ENCODE measurements around the gene ARID1B.

ARID1B gene

GRCh38 chr6:156881687-156882629 lies 104.8 kb downstream of the ARID1B start:
- no peak for DNase-seq

GRCh38 chr6:156883497-156884252 lies 106.5 kb downstream of the ARID1B start:
- peak in 1 of 2 donors; percentile 23 for DNase-seq

GRCh38 chr6:156884306-156884705 lies 107.1 kb downstream of the ARID1B start:
- no peak for DNase-seq

- DNase-seq: no peak
Measured at GRCh38 chr6:156885562-156885961, 108.4 kb downstream of the ARID1B start.

- DNase-seq: no peak
Measured at GRCh38 chr6:156886409-156886808, 109.2 kb downstream of the ARID1B start.

GRCh38 chr6:156887623-156888269 lies 110.6 kb downstream of the ARID1B start:
- DNase-seq: no peak

GRCh38 chr6:156889469-156889868 lies 112.3 kb downstream of the ARID1B start:
- no peak for DNase-seq

GRCh38 chr6:156889986-156890385 lies 112.8 kb downstream of the ARID1B start:
- DNase-seq: no peak

GRCh38 chr6:156890627-156891314 lies 113.6 kb downstream of the ARID1B start:
- no peak for DNase-seq

GRCh38 chr6:156897907-156898531 lies 120.8 kb downstream of the ARID1B start:
- no peak for DNase-seq

- no peak for DNase-seq
Measured at GRCh38 chr6:156899071-156899470, 121.9 kb downstream of the ARID1B start.

- no peak for DNase-seq
Measured at GRCh38 chr6:156899532-156900135, 122.5 kb downstream of the ARID1B start.

- no peak for DNase-seq
Measured at GRCh38 chr6:156900292-156900691, 123.1 kb downstream of the ARID1B start.

- no peak for DNase-seq
Measured at GRCh38 chr6:156901309-156902019, 124.3 kb downstream of the ARID1B start.

- no peak for DNase-seq
Measured at GRCh38 chr6:156902782-156903181, 125.6 kb downstream of the ARID1B start.

- DNase-seq: no peak
Measured at GRCh38 chr6:156904176-156904967, 127.2 kb downstream of the ARID1B start.

GRCh38 chr6:156905801-156906200 lies 128.6 kb downstream of the ARID1B start:
- no peak for DNase-seq

GRCh38 chr6:156906451-156906850 lies 129.3 kb downstream of the ARID1B start:
- DNase-seq: no peak

- no peak for DNase-seq
Measured at GRCh38 chr6:156909212-156910010, 132.2 kb downstream of the ARID1B start.

GRCh38 chr6:156910011-156910334 lies 132.8 kb downstream of the ARID1B start:
- DNase-seq: no peak

All from activated CD4-positive, alpha-beta T cell treated with anti-CD3 and anti-CD28 coated beads for 4 hours (primary cell).